SJSA1 (cell line): ENCODE data around the gene SNTB2. TPM values are rescaled to one million over a fixed set of nuclear protein-coding genes. Genes with fewer than 3 reads are reported as not detected.

Source experiments
- DNase-seq, 2 experiments: peaks; one replicate each; pipeline ENCODE4 v3.0.0-alpha.2; 2015 to 2020; ENCODE audit warnings: low spot score in 2 of 2, low read depth in 1 of 2
- H3K27ac ChIP-seq: fragments of 250-450 bp; sonication (Bioruptor Pico); 2 replicates; pipeline ENCODE4 v1.5.1; 2020; ENCODE audit warnings: mild to moderate bottlenecking, moderate library complexity
- H3K27me3 ChIP-seq: fragments of 250-450 bp; sonication (Bioruptor Pico); replicated peaks from 2 replicates; pipeline ENCODE4 v1.5.1; 2020; ENCODE audit warnings: mild to moderate bottlenecking, moderate library complexity
- H3K36me3 ChIP-seq: fragments of 250-450 bp; sonication (Bioruptor Pico); 2 replicates; pipeline ENCODE4 v1.5.1; 2020; ENCODE audit warnings: mild to moderate bottlenecking
- H3K4me1 ChIP-seq: fragments of 250-450 bp; sonication (Bioruptor Pico); replicated peaks from 2 replicates; pipeline ENCODE4 v1.6.1; 2021; ENCODE audit warnings: mild to moderate bottlenecking
- H3K4me3 ChIP-seq: fragments of 250-450 bp; sonication (Bioruptor Pico); 2 replicates; pipeline ENCODE4 v1.5.1; 2020; ENCODE audit warnings: mild to moderate bottlenecking
- H3K9me3 ChIP-seq: fragments of 250-450 bp; sonication (Bioruptor Pico); replicated peaks from 2 replicates; pipeline ENCODE4 v1.5.1; 2020; ENCODE audit warnings: mild to moderate bottlenecking
- total RNA-seq: library from RNA; depleted of rRNA; stranded (reverse); fragments of >200 nt; shearing (Covaris generic); gene quantifications from 2 replicates; pipeline ENCODE4 v1.2.3, GENCODE V29; 2014

The SNTB2 gene
- total RNA-seq, 1 experiment from 2014 or later = 43.6 TPM

- no peak for DNase-seq
- Histone ChIP-seq H3K4me3 (no peak overlapping the region), H3K27me3 (no peaks in the 10 kb centered on the region), H3K27ac (no peak overlapping the region), H3K4me1 (peaks cover 23% of the 10 kb centered on the region), H3K36me3 (peaks cover 92% of the 10 kb centered on the region), H3K9me3 (0 out of 2 replicates have a peak, but pooled peaks cover 3% of the 10 kb centered on the region)
These were observed 138.8 kb downstream of the SNTB2 start for GRCh38 chr16:69325784-69326171.

DNA sequence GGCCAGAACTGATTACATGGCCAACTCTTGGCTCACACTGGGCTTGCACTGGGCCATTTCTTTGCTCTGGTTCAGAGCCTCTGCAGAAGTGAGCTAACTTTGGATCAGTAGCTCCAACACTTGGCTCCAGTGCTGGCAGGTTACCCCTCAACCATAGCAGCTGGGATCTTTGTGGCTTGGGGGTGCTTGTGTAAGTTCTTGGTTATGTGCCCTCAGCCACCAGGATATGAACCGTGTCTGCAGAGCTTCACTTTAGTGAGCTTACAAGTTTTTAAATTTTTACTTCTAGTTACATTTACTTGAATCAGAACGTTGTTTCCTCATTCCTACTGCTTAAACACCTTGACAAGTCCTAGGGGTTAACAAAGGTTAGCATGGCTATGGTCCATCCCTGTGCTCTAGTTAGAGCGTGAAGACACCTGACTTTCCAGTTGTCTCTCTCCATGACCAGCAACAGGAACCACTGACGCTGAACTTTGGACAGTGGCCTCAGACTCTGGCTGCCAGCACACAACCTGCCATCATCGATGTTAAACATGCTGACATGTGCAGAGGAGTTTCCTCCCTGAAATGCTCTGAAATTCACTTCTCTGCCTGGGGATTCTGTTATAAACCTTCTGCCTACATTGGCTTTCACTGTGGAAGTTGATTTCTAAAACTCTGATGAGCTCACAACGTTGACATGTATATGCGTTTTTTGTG, 139.4 kb downstream of the SNTB2 start:
- Histone ChIP-seq H3K27me3 (no peaks in the 10 kb centered on the region), H3K9me3 (0 out of 2 replicates have a peak, but pooled peaks cover 3% of the 10 kb centered on the region), H3K4me3 (no peak overlapping the region), H3K36me3 (peaks cover 90% of the 10 kb centered on the region), H3K4me1 (peaks cover 26% of the 10 kb centered on the region), H3K27ac (no peak overlapping the region)
- DNase-seq = no peak

- Histone ChIP-seq H3K4me1 (peaks cover 26% of the 10 kb centered on the region), H3K4me3 (no peak overlapping the region), H3K36me3 (peaks cover 87% of the 10 kb centered on the region), H3K9me3 (0 out of 2 replicates have a peak, but pooled peaks cover 3% of the 10 kb centered on the region), H3K27ac (no peak overlapping the region), H3K27me3 (no peaks in the 10 kb centered on the region)
- no peak for DNase-seq
These were observed 140.8 kb downstream of the SNTB2 start for GRCh38 chr16:69327585-69328310.

DNA sequence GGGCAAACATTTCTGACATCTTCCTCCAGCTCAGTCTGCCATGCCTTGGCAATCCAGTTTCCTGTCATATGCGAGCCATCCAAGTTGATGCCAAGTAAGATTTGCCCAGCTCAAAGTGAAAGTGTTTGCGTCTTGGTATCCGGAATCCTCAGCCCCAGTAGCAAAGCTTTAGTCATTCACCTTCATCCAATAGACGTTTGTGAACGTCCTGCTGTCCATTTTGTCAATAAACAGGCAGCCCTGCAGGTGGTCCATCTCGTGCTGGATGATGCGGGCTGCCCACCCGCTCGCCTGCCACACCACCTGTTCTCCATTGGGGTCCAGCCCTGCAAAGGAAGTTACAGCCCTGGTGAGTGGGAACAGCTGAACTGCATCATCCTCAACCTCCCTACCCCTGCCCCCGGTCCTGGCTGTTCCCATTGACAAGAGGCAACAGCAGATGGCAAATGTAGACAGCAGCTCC, 141.9 kb downstream of the SNTB2 start:
- peak in 1 of 2 experiments; percentile 29 for DNase-seq
- H3K27me3 ChIP-seq = no peaks in the 10 kb centered on the region
- 0 out of 2 replicates have a peak, but pooled peaks cover 3% of the 10 kb centered on the region for H3K9me3 ChIP-seq
- no peak overlapping the region for H3K27ac ChIP-seq
- H3K4me1 ChIP-seq = peaks cover 26% of the 10 kb centered on the region
- H3K4me3 ChIP-seq = peak overlapping the region; percentile 94
- H3K36me3 ChIP-seq = peaks cover 84% of the 10 kb centered on the region

- no peaks in the 10 kb centered on the region for H3K27me3 ChIP-seq
- peak overlapping the region; percentile 94 for H3K4me3 ChIP-seq
- peaks cover 26% of the 10 kb centered on the region for H3K4me1 ChIP-seq
- 0 out of 2 replicates have a peak, but pooled peaks cover 3% of the 10 kb centered on the region for H3K9me3 ChIP-seq
- H3K36me3 ChIP-seq = peaks cover 84% of the 10 kb centered on the region
- H3K27ac ChIP-seq = peak overlapping the region; percentile 2; the same call in 1 of the 2 replicates
- peak in 1 of 2 experiments; percentile 50 for DNase-seq
These were observed 142.7 kb downstream of the SNTB2 start for GRCh38 chr16:69329369-69330285.

DNA sequence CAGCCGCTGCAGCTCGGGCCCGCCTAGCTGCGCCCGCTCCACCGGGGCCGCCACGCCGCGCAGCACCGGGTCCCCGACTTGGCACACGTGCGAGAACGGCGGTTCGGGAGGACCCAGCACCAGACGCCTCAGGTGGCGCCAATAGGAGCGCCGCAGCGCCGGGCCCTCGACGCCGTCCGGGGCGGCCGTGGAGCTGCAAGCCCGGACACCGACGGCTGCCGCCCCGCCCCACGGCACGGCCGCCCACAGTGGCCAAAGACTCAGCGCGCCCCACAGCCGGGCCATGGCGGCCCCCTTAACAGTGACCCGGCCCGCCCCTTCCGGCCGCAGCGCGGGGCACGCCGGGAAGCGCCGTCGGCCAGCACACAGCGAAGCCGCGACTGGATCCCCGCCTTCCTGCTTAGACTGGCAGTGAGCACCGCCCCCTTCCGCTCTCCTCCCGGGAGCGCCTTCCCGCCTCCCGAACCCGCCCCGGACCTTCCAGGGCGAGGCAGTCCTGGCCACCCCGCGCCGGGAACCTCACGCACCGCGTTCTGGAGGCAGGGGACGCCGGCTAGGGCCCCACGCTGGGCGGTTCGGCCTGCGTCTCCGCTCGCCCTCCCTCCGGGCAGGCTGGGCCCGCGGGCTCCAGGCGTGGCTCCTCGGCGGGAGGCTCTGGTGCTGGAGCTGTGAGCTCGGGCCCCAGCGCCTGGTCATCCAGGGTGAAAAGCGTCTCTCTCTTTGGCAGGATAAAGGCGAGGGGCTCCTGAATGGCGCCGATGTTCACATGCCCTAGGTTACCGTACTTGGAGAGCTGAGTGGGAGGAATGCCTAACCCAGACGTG, 143.5 kb downstream of the SNTB2 start, which contains the start of gene PDF:
Gene PDF (minus strand): TSS at position 303 of the 824 bp plus-strand sequence. CDS start 18 bp downstream, at position 285.
- peak; percentile 93 to 97 for DNase-seq
- Histone ChIP-seq H3K9me3 (0 out of 2 replicates have a peak, but pooled peaks cover 3% of the 10 kb centered on the region), H3K4me3 (peak within 1 kb of the TSS; percentile 94), H3K27me3 (no peaks in the 10 kb centered on the region), H3K27ac (peak within 1 kb of the TSS; percentile 61), H3K36me3 (peaks cover 85% of the 10 kb centered on the region), H3K4me1 (peaks cover 26% of the 10 kb centered on the region)

DNA sequence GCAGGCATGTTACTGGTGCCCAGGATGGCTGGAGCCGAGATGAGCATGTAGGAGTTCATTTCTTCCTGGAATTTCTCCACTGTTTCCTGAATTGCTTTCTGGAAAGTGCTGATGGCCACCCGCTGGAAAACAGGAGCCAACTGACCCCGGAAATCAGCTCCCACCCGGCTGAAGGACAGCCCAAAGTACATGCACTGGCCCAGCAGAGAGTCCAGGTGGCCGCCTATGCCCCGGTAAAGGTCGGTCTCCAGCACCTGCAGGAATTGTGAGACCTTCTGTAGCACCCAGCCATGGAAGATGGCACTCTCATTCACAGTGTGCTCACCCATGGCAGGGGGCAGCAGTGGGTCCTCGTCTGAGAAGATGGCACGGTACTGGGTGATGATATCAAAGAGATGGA, 147.7 kb downstream of the SNTB2 start:
- no peak for DNase-seq
- H3K4me3 ChIP-seq = no peak overlapping the region
- 0 out of 2 replicates have a peak, but pooled peaks cover 3% of the 10 kb centered on the region for H3K9me3 ChIP-seq
- no peak overlapping the region for H3K27ac ChIP-seq
- peaks cover 19% of the 10 kb centered on the region for H3K4me1 ChIP-seq
- H3K27me3 ChIP-seq = no peaks in the 10 kb centered on the region
- peaks cover 59% of the 10 kb centered on the region for H3K36me3 ChIP-seq

DNA sequence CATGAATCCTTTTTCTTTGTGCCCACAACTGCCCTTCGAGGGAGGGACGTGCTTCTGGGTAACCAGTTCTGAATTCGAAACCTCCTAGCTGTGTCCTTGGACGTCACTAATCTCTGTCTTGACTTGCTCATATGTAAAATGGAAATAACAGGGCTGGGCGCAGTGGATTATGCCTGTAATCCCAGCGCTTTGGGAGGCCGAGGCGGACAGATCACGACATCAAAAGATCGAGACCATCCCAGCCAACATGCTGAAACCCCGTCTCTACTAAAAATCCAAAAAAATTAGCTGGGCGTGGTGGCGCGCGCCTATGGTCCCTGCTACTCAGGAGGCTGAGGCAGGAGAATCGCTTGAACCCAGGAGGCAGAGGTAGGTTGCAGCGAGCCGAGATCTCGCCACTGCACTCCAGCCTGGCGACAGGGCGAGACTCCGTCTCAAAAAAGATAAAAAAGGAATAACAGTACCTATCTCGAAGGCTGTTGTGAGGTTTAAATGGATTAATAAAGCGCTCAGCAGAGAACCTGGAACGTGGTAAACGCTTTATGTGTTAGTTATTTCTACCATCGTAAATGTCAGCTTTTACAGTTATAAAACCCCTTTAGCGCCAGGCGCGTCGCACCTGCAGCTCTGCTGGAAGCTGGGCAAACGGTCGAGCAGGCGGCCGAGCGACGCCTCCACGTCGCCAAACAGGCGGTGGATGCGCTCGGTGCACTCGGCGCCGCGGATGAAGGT, 151.8 kb downstream of the SNTB2 start:
- DNase-seq = peak in 1 of 2 experiments; percentile 65
- Histone ChIP-seq H3K4me1 (peaks cover 7% of the 10 kb centered on the region), H3K9me3 (no peaks in the 10 kb centered on the region), H3K27me3 (no peaks in the 10 kb centered on the region), H3K27ac (no peak overlapping the region; the same call in 1 of the 2 replicates), H3K36me3 (peaks cover 63% of the 10 kb centered on the region), H3K4me3 (peak overlapping the region; percentile 86)

DNA sequence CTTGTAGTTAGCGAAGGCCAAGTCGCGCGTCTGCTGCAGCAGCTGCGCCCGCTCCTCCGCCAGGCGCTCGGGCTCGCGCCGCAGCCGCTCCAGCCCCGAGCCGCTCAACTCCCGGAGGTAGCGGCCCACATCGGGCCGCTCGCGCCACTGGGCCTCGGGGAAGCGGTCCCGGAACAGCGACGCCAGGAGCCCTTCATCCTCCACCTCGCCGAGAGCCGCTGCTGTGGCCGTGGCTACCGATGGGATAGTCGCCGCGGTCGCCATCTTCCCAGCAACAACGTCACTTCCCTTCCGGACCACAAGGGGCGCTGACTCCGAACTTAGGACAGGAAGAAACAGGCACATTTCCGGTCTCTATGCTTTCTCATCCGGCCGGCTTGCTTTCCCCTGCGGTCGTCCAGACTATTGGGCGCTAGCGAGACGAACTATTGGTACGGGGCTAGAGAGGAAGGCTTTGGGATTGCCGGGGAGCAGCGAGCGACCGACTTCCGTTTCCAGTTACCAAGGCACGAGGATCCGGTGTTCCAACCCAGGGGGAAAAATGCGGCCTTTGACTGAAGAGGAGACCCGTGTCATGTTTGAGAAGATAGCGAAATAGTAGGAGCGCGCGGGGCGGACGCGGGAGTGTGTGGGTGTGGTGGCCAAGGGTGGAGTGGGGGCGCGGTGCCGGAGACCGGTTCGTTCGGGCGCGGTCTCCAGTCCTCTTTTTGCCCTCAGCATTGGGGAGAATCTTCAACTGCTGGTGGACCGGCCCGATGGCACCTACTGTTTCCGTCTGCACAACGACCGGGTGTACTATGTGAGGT, 152.5 kb downstream of the SNTB2 start, which contains the start of the genes COG8 and NIP7:
Gene COG8 (minus strand): TSS at position 276 of the 806 bp plus-strand sequence. CDS start 12 bp downstream, at position 264.
Gene NIP7 (plus strand): TSS at position 484 of the 806 bp plus-strand sequence. CDS start 58 bp downstream, at position 542.
- H3K27ac ChIP-seq = peak within 1 kb of the TSS; percentile 37
- peaks cover 7% of the 10 kb centered on the region for H3K4me1 ChIP-seq
- peak within 1 kb of the TSS; percentile 86 for H3K4me3 ChIP-seq
- no peaks in the 10 kb centered on the region for H3K27me3 ChIP-seq
- peaks cover 57% of the 10 kb centered on the region for H3K36me3 ChIP-seq
- DNase-seq = peak; percentile 98
- no peaks in the 10 kb centered on the region for H3K9me3 ChIP-seq

- Histone ChIP-seq H3K27me3 (no peaks in the 10 kb centered on the region), H3K27ac (peak overlapping the region; percentile 37), H3K4me3 (peak overlapping the region; percentile 86), H3K4me1 (peaks cover 7% of the 10 kb centered on the region), H3K36me3 (peaks cover 55% of the 10 kb centered on the region), H3K9me3 (no peaks in the 10 kb centered on the region)
- DNase-seq = no peak
These were observed 153.2 kb downstream of the SNTB2 start for GRCh38 chr16:69340095-69340644.

- no peaks in the 10 kb centered on the region; the same call in 1 of the 2 replicates for H3K4me1 ChIP-seq
These were observed 157.2 kb downstream of the SNTB2 start for GRCh38 chr16:69344171-69344570.

More at GRCh38 chr16:69344171-69344570, 157.2 kb downstream of the SNTB2 start:
- H3K9me3 ChIP-seq = no peaks in the 10 kb centered on the region
- no peaks in the 10 kb centered on the region for H3K27me3 ChIP-seq
- peaks cover 50% of the 10 kb centered on the region for H3K36me3 ChIP-seq
- no peak for DNase-seq
- H3K4me3 ChIP-seq = no peak overlapping the region
- no peak overlapping the region for H3K27ac ChIP-seq
